HT-29 (cell line): ENCODE measurements around the gene ROCK2. TPM values are rescaled to one million over a fixed set of nuclear protein-coding genes. Genes with fewer than 3 reads are reported as not detected.

Experiments used
- DNase-seq: peaks from one replicate; pipeline ENCODE4 v3.0.0-alpha.2; 2015; ENCODE audit warnings: low spot score
- total RNA-seq: library from RNA; depleted of rRNA; stranded (reverse); fragments of >200 nt; shearing (Covaris generic); gene quantifications from 2 replicates; pipeline ENCODE4 v1.2.3, GENCODE V29; 2014; rRNA removed

Gene ROCK2
- total RNA-seq: 37.1 and 39.4 TPM in 2 replicates

GRCh38 chr2:11344342-11344955 is at the start of gene ROCK2:
TSS of gene ROCK2 (minus strand) at chr2:11344636. CDS start at chr2:11344136, 500 bp downstream.
- peak; percentile 79 for DNase-seq

GRCh38 chr2:11393711-11394236 is 49.3 kb upstream of the ROCK2 start:
- DNase-seq: no peak

- DNase-seq: no peak
Measured at GRCh38 chr2:11391942-11392266, 47.5 kb upstream of the ROCK2 start.

GRCh38 chr2:11390399-11390658 is 45.9 kb upstream of the ROCK2 start:
- no peak for DNase-seq

- DNase-seq: peak; percentile 94
Measured at GRCh38 chr2:11389551-11390398, 45.3 kb upstream of the ROCK2 start.

- no peak for DNase-seq
Measured at GRCh38 chr2:11389052-11389420, 44.6 kb upstream of the ROCK2 start.

GRCh38 chr2:11388262-11389051 is 44.0 kb upstream of the ROCK2 start:
- DNase-seq: peak; percentile 66

- DNase-seq: no peak
Measured at GRCh38 chr2:11387843-11388242, 43.4 kb upstream of the ROCK2 start.

GRCh38 chr2:11387100-11387390 is 42.6 kb upstream of the ROCK2 start:
- DNase-seq: peak; percentile 49

- no peak for DNase-seq
Measured at GRCh38 chr2:11385847-11386246, 41.4 kb upstream of the ROCK2 start.

- DNase-seq: no peak
Measured at GRCh38 chr2:11385216-11385615, 40.8 kb upstream of the ROCK2 start.

GRCh38 chr2:11379558-11379957 is 35.1 kb upstream of the ROCK2 start:
- DNase-seq: no peak

GRCh38 chr2:11377928-11378545 is 33.6 kb upstream of the ROCK2 start:
- DNase-seq: no peak

GRCh38 chr2:11376071-11376470 is 31.6 kb upstream of the ROCK2 start:
- DNase-seq: no peak

- no peak for DNase-seq
Measured at GRCh38 chr2:11375689-11376027, 31.2 kb upstream of the ROCK2 start.

- no peak for DNase-seq
Measured at GRCh38 chr2:11375025-11375688, 30.7 kb upstream of the ROCK2 start.

- DNase-seq: peak; percentile 39
Measured at GRCh38 chr2:11373096-11373495, 28.7 kb upstream of the ROCK2 start.

- no peak for DNase-seq
Measured at GRCh38 chr2:11371092-11371937, 26.9 kb upstream of the ROCK2 start.

- DNase-seq: peak; percentile 99
Measured at GRCh38 chr2:11370377-11371091, 26.1 kb upstream of the ROCK2 start.

GRCh38 chr2:11368059-11368572 is 23.7 kb upstream of the ROCK2 start:
- peak; percentile 10 for DNase-seq
